Endothelial cell of umbilical vein (primary cell): ENCODE results near the gene SORCS2.

Experiments
- EZH2 ChIP-seq: IDR thresholded peaks from 2 replicates; pipeline ENCODE4 v1.6.1; 2012; ENCODE audit warnings: borderline replicate concordance, low read depth, mild to moderate bottlenecking, moderate library complexity, low read length, inconsistent platforms; ENCODE audit not compliant: severe bottlenecking
- JUN ChIP-seq: IDR thresholded peaks from 2 replicates; pipeline ENCODE4 v1.6.1; 2011; ENCODE audit warnings: borderline replicate concordance, low read depth; ENCODE audit not compliant: insufficient read length, insufficient read depth
- MYC ChIP-seq: IDR thresholded peaks from one replicate; pipeline ENCODE4 v1.6.1; 2011; ENCODE audit warnings: mild to moderate bottlenecking, low read depth, low read length
- POLR2A ChIP-seq: IDR thresholded peaks from 2 replicates; pipeline ENCODE4 v1.6.1; 2012; ENCODE audit warnings: low read depth, mild to moderate bottlenecking, control low read depth, low read length
- POLR2AphosphoS5 ChIP-seq: IDR thresholded peaks from 2 replicates; pipeline ENCODE4 v1.6.1; 2012; ENCODE audit warnings: low read depth, mild to moderate bottlenecking, control low read depth, low read length, moderate library complexity; ENCODE audit not compliant: insufficient read depth
- TF ChIP-seq, protein P1 (sequence below), 2 donors: IDR thresholded peaks; 1 replicate in 1 of 2; 2 replicates in 1 of 2; pipeline ENCODE4 v1.5.1; 2011; ENCODE audit warnings: low read length in 2 of 2, mild to moderate bottlenecking in 2 of 2, moderate library complexity in 2 of 2, control low read depth in 1 of 2, inconsistent platforms in 1 of 2, low read depth in 1 of 2; ENCODE audit not compliant: insufficient read depth in 1 of 2; ENCODE audit errors: extremely low read depth in 1 of 2
- TF ChIP-seq, protein P2 (sequence below): IDR thresholded peaks from 2 replicates; pipeline ENCODE4 v1.6.1; 2011; ENCODE audit not compliant: insufficient read depth, insufficient read length

DNA sequence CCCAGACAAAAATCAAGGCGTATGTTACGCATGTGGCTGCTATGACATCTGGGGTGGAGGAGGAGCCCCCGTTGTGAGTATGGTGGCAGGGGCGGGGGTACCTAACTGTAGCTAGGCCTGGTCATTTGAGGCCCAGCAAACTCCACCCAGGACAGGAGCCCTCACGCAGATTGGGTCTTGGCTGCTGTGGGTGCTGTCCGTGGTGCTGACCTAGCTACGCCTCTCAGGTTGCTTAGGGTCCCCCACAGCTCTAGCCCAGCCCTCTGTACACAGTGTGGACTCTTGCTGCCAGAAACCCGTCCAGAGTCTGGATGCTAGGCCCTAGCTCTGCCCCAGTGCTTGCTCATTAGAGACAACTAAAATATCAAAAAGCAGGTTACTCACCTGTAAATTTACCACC, 389.1 kb downstream of the SORCS2 start:
- no peak for TF ChIP-seq JUN
- TF ChIP-seq MYC: no peak
- no peak for TF ChIP-seq POLR2A
- TF ChIP-seq EZH2: no peak
- TF ChIP-seq, protein P1, sequence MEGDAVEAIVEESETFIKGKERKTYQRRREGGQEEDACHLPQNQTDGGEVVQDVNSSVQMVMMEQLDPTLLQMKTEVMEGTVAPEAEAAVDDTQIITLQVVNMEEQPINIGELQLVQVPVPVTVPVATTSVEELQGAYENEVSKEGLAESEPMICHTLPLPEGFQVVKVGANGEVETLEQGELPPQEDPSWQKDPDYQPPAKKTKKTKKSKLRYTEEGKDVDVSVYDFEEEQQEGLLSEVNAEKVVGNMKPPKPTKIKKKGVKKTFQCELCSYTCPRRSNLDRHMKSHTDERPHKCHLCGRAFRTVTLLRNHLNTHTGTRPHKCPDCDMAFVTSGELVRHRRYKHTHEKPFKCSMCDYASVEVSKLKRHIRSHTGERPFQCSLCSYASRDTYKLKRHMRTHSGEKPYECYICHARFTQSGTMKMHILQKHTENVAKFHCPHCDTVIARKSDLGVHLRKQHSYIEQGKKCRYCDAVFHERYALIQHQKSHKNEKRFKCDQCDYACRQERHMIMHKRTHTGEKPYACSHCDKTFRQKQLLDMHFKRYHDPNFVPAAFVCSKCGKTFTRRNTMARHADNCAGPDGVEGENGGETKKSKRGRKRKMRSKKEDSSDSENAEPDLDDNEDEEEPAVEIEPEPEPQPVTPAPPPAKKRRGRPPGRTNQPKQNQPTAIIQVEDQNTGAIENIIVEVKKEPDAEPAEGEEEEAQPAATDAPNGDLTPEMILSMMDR (IDR thresholded peaks at IDR 0.05; ENCODE audit: extremely low read depth in 1 of 2, insufficient read depth in 1 of 2, low read depth in 1 of 2, low read length in 2 of 2): no peak
- TF ChIP-seq POLR2AphosphoS5: no peak
- TF ChIP-seq, protein P2, sequence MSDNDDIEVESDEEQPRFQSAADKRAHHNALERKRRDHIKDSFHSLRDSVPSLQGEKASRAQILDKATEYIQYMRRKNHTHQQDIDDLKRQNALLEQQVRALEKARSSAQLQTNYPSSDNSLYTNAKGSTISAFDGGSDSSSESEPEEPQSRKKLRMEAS: no peak
